ENCODE results near the gene KRT8.
A peak's percentile ranks its signal among the peaks of the same experiment; 100 is the strongest.
"Not testable (repeated sequence)": the region's sequence is repeated elsewhere in the genome, so short reads cannot be mapped to it uniquely, and the experiment has no call there.

KRT8 gene
- long read RNA-seq, partial matches to known transcripts, result 0 of 2 reads
- long read RNA-seq, other reads (novel, unspliced or antisense), result 2 of 2 reads

- H3K27me3 ChIP-seq (ENCODE audit: insufficient read depth, poor library complexity, severe bottlenecking); H3K27ac ChIP-seq (replicated peaks); H3K4me3 ChIP-seq (replicated peaks; ENCODE audit: insufficient read depth, low read length); DNase-seq (ENCODE audit: low read depth in 1 of 2, low spot score in 1 of 2): not testable (repeated sequence)
These were observed at the start of gene KRT8 for GRCh38 chr12:52904509-52905300. KRT8 (minus strand) TSS chr12:52905076; CDS start chr12:52904981, 95 bp downstream.

GRCh38 chr12:52953181-52953841 lies 48.4 kb upstream of the KRT8 start:
- no peak for DNase-seq (ENCODE audit: low read depth in 1 of 2, low spot score in 1 of 2)
- Histone ChIP-seq H3K27me3 (ENCODE audit: insufficient read depth, poor library complexity, severe bottlenecking) (peaks cover 11% of the 10 kb centered on the region), H3K27ac (replicated peaks) (no peak overlapping the region), H3K4me3 (replicated peaks; ENCODE audit: insufficient read depth, low read length) (no peak overlapping the region)
- TF ChIP-seq POLR2AphosphoS5 (IDR thresholded peaks at IDR 0.05; ENCODE audit: low read depth), result no peak
- TF ChIP-seq, protein P1, sequence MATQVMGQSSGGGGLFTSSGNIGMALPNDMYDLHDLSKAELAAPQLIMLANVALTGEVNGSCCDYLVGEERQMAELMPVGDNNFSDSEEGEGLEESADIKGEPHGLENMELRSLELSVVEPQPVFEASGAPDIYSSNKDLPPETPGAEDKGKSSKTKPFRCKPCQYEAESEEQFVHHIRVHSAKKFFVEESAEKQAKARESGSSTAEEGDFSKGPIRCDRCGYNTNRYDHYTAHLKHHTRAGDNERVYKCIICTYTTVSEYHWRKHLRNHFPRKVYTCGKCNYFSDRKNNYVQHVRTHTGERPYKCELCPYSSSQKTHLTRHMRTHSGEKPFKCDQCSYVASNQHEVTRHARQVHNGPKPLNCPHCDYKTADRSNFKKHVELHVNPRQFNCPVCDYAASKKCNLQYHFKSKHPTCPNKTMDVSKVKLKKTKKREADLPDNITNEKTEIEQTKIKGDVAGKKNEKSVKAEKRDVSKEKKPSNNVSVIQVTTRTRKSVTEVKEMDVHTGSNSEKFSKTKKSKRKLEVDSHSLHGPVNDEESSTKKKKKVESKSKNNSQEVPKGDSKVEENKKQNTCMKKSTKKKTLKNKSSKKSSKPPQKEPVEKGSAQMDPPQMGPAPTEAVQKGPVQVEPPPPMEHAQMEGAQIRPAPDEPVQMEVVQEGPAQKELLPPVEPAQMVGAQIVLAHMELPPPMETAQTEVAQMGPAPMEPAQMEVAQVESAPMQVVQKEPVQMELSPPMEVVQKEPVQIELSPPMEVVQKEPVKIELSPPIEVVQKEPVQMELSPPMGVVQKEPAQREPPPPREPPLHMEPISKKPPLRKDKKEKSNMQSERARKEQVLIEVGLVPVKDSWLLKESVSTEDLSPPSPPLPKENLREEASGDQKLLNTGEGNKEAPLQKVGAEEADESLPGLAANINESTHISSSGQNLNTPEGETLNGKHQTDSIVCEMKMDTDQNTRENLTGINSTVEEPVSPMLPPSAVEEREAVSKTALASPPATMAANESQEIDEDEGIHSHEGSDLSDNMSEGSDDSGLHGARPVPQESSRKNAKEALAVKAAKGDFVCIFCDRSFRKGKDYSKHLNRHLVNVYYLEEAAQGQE (IDR thresholded peaks at IDR 0.05; ENCODE audit: insufficient replicate concordance, low read depth), result no peak
- no peak for TF ChIP-seq SPI1 (IDR thresholded peaks at IDR 0.05; ENCODE audit: borderline replicate concordance, low read depth)
- TF ChIP-seq, protein P2, sequence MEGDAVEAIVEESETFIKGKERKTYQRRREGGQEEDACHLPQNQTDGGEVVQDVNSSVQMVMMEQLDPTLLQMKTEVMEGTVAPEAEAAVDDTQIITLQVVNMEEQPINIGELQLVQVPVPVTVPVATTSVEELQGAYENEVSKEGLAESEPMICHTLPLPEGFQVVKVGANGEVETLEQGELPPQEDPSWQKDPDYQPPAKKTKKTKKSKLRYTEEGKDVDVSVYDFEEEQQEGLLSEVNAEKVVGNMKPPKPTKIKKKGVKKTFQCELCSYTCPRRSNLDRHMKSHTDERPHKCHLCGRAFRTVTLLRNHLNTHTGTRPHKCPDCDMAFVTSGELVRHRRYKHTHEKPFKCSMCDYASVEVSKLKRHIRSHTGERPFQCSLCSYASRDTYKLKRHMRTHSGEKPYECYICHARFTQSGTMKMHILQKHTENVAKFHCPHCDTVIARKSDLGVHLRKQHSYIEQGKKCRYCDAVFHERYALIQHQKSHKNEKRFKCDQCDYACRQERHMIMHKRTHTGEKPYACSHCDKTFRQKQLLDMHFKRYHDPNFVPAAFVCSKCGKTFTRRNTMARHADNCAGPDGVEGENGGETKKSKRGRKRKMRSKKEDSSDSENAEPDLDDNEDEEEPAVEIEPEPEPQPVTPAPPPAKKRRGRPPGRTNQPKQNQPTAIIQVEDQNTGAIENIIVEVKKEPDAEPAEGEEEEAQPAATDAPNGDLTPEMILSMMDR (IDR thresholded peaks at IDR 0.05; ENCODE audit: insufficient read depth, low read length), result no peak
- TF ChIP-seq GABPA (IDR thresholded peaks at IDR 0.05; ENCODE audit: low read depth), result no peak

GRCh38 chr12:52952076-52952801 lies 47.4 kb upstream of the KRT8 start:
- Histone ChIP-seq H3K4me3 (replicated peaks; ENCODE audit: insufficient read depth, low read length) (no peak overlapping the region), H3K27me3 (ENCODE audit: insufficient read depth, poor library complexity, severe bottlenecking) (peaks cover 11% of the 10 kb centered on the region), H3K27ac (replicated peaks) (no peak overlapping the region)
- TF ChIP-seq SPI1 (IDR thresholded peaks at IDR 0.05; ENCODE audit: borderline replicate concordance, low read depth) (no peak), POLR2AphosphoS5 (IDR thresholded peaks at IDR 0.05; ENCODE audit: low read depth) (no peak), GABPA (IDR thresholded peaks at IDR 0.05; ENCODE audit: low read depth) (no peak)
- TF ChIP-seq, protein P1 (IDR thresholded peaks at IDR 0.05; ENCODE audit: insufficient replicate concordance, low read depth), result no peak
- TF ChIP-seq, protein P2 (IDR thresholded peaks at IDR 0.05; ENCODE audit: insufficient read depth, low read length), result no peak
- peak in 1 of 2 experiments; percentile 21 for DNase-seq (ENCODE audit: low read depth in 1 of 2, low spot score in 1 of 2)

DNA sequence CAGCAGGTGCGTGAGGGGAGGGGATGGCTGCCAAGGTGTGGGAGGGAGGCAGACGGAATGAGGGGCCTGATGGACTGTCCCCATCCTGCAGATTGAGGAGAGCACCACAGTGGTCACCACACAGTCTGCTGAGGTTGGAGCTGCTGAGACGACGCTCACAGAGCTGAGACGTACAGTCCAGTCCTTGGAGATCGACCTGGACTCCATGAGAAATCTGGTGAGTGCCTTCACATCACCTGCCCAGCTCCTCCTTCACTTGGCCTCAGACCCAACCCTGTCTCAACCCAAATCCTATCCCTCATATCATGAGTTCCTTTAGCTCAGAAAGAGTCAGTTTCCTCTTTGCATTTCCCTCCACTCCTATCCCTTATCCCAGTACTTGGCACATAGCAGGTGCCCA lies 46.8 kb upstream of the KRT8 start:
- no peak for DNase-seq (ENCODE audit: low read depth in 1 of 2, low spot score in 1 of 2)
- TF ChIP-seq GABPA (IDR thresholded peaks at IDR 0.05; ENCODE audit: low read depth), result no peak
- TF ChIP-seq POLR2AphosphoS5 (IDR thresholded peaks at IDR 0.05; ENCODE audit: low read depth), result no peak
- TF ChIP-seq SPI1 (IDR thresholded peaks at IDR 0.05; ENCODE audit: borderline replicate concordance, low read depth), result no peak
- TF ChIP-seq, protein P1 (IDR thresholded peaks at IDR 0.05; ENCODE audit: insufficient replicate concordance, low read depth), result no peak
- TF ChIP-seq, protein P2 (IDR thresholded peaks at IDR 0.05; ENCODE audit: insufficient read depth, low read length), result no peak
- Histone ChIP-seq H3K4me3 (replicated peaks; ENCODE audit: insufficient read depth, low read length) (no peak overlapping the region), H3K27ac (replicated peaks) (no peak overlapping the region), H3K27me3 (ENCODE audit: insufficient read depth, poor library complexity, severe bottlenecking) (peaks cover 11% of the 10 kb centered on the region)
